HG02885 (cell line): ENCODE data around the gene TRPM4.
"Not testable (repeated sequence)": the region's sequence is repeated elsewhere in the genome, so short reads cannot be mapped to it uniquely, and the experiment has no call there.

Experiments used
- ATAC-seq: cut with Tn5 transposase; IDR thresholded peaks from one replicate; pipeline ENCODE4 v1.9.1; 2021; ENCODE audit warnings: mild to moderate bottlenecking; ENCODE audit not compliant: unreplicated experiment, poor library complexity

The TRPM4 gene

DNA sequence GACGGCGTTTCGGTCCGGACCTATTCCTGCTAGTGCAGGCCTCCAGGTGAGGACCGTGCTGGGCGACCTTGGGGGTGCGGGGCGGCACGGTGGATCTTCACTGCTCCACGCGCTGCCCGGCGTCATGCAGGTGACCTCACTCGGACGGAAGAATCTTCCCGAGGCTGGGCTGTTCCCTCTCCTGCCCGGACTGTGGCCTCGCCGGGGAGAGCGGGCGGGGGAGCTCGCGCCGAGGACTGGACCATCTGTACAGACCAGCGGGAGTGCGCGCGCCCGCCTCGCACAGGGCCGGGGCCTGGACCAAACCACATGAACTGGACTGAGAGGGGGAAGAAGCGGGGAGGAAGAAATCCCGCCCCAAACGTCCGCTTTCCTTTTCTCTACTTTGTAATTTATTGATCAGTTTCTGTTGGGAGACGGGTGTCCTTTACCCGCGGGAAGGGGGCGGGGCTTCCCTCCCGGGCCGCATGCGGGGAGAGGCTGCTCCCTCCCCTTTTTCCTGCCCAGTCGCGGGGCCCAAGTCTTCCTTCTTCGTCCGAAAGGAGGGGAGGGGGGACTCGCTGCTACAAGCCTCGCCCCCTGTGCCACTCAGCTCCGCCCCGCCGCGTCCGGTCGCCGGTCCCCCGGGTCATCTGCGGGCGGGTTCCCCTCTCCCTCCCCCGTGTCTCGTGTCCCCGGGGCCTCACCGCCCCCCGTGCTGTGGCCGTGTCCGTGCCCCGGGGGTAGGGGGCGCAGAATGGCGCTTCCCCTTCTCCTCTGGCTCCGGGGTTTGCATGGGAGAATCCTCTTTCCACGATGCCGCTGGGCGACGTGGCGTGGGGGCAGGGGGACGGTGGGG lies 7.3 kb upstream of the TRPM4 start:
- no peak for ATAC-seq

DNA sequence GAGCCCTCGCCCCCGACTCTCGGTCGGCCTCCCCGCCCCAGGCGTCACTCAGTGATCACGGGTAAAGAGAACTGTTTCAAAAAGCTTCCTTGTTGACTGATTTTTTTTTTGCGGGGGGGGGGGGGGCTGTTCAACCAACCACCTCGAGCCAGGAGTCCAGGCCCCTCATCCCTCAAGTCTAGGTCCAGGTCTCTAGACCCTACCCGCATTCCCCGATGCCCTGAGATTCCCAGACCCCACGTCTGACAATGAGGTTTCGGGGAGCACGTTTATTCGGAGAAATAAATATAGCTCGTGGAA lies 6.7 kb upstream of the TRPM4 start:
- ATAC-seq = no peak

DNA sequence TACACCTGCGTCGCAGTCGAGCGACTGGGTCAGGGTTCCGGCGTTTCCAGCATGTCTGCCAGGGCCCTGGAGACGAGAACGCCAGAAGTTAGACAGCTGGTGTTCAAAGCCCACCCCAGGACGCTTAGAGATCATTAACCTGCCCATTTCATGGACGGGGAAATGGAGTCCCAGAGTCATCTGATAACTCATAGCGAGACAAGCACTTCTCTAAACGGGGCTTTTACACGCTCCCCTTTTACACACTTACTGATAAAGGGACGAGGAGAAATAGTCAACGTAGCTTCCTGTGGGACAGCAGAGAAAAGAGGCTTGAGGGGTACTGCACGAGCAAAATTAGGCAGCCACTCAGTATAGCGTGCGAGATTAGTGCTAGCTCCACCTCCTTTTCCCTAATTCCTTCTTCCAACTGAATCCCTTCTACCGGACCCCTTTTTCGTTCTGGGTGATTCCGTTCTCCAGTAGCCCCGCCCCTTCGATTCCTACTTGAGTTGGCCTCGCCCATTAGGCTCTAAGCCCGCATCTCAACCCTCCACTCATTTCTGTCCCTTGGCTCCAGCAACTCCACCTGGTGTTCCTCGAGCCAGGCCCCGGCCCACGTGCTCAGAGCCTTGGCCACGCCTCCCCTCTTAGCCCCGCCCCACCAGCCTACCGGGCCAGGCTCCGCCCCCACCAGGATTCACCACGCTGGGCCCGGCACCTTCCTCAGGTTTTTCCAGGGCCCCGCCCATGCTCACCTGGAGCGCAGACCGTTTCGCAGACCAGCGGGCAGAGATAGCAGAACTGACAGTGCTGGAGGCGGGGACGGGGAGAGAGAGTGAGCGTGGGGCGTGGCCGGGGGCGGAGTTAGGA lies 6.1 kb upstream of the TRPM4 start:
- no peak for ATAC-seq

DNA sequence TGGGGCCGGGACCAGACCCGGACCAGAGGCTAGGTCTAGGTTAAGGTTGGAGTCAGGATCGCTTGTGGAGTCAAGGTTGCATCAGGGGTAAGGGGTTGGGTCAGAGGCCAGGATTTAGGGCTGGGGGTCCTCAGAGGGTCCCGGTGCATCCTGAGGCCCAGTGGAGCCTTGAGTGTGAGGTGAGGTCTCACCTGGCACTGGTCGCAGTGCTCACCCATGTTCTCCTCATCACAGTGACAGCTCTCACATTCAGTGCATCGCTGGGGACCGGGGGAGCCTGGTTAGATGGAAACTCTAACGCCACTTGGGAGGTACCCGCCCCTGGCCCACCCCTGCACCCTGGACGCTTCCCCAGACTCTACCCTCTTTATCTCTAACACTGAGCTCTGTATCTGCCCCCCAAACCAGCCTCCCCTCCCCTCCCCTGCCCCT lies 5.5 kb upstream of the TRPM4 start:
- no peak for ATAC-seq

DNA sequence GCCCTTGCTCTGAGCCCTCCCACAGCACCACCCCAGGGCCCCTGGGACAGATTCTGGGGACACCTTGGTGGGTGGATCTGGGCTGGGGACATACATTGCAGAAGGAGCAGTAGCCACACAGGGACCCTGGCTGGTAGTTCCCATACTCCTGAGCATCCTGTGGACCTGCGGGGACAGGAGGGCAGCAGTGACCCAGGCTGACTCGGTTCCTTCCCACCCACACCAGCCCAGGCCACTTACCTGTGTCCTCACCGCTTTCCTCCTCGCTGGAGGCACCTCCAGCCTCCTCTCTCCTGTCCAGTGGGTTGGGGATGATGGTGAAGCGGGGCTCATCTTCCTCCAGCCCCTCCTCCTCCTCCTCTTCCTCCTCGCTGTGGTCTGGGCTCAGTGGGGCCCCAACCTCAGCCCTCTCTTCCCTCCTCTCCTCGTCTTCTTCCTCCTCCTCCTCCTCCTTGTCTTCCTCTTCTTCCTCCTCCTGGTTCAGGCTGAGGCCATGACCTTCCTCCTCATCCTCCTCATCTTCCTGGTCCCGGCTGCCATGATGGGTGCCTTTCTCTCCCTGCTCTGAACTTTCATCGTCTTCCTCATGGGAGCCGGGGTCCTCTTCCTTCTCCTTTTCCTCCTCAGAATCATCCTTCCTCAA lies 4.3 kb upstream of the TRPM4 start:
- no peak for ATAC-seq

DNA sequence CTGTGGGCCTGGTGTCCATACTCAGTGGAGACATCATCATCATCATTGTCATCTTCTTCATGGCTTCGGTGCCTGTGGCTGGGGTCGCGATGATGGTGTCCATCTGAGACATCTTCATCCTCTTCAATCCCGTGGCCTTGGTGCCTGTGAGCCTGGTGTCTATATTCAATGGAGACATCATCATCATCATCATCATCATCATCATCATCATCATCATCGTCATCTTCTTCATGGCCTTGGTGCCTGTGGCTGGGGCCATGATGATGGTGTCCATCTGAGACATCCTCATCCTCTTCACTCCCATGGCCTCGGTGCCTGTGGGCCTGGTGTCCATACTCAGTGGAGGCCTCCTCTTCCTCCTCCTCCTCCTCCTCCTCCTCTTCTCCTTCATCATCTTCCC lies 3.3 kb upstream of the TRPM4 start:
- no peak for ATAC-seq

DNA sequence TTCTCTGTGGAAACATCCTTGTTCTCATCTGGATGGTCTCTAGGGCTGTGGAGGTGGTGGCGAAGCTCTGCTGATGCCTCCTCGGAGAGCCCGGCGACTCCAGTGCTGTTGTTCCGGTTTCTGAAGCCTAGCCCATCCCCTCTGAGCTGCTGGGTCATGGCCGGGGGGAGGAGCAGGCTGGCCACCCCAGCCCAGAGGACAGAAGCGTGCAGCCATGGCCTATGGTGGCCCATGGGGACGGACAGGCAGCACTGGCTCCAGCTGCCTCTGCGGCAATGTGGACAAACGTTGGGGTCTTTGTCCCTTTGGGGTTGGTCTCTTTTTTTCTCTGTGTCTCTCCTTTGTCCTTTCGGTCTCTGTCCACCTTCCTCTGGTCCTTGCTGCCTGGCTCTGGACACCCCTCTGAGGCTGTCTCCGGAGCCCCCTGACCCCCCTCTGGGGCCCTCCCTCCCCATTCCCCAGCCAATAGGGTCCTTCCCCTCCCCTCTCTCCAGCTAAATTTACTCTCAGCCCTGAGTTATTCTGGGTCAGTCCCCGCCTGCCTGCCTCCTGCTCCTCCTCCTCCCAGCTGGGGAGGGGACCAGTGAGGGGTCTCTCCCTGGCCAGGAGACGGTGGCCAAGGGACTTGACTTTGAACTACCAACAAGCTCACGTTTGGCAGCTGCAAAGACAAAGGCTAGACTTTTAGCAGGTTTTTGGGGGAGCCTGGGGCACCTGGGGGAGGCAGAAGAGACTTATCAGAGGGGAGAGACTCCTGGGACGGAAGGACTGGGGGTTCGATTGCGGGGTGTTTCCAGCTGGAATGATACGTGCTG lies 2.4 kb upstream of the TRPM4 start, which contains the start of gene HRC:
TSS of gene HRC (minus strand) at position 392 of the 815 bp plus-strand sequence. CDS start at position 233, 159 bp downstream.
- ATAC-seq = no peak

DNA sequence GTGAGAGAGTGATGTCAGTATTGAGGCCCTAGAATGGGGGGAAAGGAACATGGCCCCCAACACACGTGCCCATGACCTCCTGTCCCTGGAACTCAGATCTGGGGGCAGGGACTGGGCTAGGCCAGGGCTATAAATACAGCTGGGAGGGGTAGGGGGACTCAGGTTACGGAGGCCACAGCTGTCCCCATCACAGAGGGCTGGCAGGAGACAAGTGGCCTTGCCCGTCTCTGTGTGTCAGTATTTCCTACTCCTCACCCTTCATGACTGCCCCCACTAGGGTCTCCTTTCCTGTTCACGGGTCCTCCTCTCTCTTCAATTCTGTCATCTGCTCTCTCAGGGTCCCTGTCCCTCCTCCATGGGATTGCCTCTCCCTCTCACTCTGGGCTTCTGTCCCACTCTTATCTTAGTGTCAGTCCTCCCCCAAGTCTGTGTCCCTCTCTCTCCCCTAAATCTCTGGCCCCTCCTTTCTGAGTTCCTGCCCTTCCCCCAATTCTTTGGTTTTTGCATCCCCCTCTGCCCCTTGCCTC lies 1.7 kb upstream of the TRPM4 start:
- ATAC-seq = no peak

DNA sequence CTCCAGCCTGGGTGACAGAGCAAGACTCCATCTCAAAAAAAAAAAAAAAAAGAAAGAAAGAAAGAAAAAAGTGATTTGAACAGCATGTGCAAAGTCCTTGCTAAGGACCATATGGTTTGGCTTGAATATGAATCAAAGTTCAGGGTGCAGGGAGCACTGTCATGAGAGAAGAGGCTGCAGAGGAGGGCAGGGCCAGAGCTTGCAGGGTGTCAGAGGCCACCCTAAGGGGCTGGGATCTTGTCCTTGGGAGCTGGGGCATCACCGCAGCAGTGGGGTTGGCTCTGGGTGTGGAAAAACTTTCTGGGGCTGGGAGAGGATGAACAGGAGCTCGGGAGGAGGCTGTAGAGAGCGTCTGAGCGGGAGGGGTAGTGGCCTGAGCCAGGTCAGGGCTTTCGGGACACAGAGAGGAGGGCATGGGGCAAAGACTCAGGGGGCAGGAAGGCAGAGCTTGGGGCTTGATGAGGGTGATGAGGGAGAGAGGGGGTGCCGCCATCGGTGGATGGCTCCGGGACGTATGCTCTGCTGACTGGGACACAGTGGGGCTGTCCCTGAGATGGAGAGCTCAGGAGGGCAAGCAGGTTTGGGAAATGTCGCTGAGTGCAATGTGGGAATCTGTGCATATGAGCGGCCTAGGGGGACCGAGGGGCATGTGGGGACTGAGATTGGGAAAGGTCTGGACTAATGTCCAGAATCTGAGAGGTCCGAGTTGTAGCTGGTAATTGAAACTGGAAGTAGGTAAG lies 3.0 kb downstream of the TRPM4 start:
- no peak for ATAC-seq

DNA sequence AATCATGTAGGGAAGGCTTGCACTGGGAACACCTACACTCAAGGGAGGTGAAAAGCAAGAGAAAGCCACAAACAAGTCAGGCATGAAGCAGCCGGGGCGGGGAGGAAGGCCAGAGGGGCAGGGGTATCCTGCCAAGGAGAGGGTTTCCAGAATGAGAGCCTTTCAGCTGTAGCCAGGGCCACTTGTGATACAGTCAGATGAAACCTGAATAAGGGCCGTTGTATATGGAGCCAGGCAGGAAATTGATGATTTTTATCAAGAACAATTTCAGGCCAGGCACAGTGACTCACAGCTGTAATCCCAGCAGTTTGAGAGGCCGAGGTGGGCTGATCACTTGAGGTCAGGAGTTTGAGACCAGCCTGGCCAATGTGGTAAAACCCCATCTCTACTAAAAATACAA lies 4.4 kb downstream of the TRPM4 start:
- ATAC-seq = no peak

DNA sequence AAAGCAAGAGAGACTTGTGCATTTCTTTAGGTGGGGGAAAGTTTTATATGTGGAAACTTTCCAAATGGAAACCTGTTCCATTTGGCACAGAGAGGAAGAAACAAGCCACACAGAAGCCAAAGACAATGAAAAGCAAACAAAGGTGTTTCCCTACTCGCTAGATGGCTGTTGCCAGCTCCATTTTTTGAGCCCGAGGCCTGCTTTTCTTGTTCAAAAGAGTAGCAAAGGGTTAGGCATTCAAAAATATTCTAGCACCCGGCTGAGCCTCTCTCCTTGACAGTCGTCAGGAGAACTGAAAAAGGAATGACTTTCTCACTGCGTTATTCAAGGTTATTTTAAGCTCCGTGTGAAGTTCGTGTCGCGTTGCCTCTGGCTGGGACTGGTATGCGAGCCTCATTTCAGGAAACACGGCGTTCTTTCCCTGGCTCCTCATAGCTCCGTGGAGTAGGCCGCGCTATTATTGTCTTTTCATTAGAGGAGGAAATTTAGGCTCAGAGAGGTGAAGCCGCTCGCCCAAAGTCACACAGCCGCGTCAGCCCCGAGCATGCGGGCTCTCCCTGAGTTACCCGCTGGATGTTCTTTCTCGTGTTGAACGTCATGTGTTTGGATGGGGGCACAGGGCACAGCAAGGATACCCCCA lies 7.6 kb downstream of the TRPM4 start:
- ATAC-seq = no peak

DNA sequence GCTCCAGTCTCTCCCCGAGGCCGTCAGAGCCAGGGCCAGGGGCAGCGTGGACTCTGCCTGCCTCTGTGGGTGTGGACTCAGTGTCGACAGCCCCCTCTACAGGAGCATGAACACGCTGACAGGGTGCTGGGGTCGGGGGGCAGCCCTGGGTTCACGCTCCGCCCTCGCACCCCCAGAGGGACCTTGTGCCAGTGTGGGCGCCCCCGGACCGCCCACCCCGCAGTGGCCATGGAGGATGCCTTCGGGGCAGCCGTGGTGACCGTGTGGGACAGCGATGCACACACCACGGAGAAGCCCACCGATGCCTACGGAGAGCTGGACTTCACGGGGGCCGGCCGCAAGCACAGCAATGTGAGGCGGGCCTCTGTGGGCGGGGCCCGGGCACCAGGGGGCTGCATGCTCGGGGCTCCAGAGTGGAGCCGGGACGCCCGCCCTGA lies 8.3 kb downstream of the TRPM4 start:
- ATAC-seq = no peak

DNA sequence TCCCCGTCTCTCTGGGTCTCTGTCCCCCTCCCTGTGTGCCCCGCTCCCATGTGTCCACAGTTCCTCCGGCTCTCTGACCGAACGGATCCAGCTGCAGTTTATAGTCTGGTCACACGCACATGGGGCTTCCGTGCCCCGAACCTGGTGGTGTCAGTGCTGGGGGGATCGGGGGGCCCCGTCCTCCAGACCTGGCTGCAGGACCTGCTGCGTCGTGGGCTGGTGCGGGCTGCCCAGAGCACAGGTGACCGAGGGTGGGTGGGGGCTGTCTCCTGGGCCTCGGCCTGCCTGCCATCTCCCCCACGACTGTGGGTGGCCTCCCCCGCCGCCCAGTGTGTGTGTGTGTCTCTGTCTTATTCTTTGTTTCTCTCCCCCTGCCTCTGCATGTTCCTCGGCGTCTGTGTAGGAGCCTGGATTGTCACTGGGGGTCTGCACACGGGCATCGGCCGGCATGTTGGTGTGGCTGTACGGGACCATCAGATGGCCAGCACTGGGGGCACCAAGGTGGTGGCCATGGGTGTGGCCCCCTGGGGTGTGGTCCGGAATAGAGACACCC lies 10.3 kb downstream of the TRPM4 start:
- no peak for ATAC-seq

DNA sequence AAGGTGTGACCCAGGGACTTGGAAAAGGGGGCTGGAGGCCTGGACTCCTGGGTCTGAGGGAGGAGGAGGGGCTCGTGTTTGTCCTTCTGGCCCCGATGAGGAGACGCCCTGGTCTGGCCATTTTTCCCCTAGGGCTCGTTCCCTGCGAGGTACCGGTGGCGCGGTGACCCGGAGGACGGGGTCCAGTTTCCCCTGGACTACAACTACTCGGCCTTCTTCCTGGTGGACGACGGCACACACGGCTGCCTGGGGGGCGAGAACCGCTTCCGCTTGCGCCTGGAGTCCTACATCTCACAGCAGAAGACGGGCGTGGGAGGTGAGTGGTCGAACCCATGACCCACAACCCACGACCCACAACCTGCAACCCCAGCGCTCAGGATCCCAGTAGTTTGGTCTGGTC lies 10.8 kb downstream of the TRPM4 start:
- no peak for ATAC-seq

DNA sequence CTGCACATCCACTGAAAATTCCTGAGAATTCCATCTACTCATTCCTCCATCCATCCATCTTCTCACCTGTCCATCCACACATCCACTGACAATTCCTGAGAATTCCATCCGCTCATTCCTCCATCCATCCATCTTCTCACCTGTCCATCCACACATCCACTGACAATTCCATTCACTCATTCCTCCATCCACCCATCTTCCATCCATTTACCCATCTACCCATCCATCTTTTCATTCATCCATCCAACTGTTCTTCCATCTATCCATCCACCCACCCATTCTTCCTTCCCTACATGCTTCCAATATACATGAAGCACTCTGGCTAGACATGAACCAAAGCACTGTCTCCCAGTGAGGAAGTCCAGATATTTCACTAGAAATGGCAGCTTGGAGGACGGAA lies 15.6 kb downstream of the TRPM4 start:
- ATAC-seq = no peak

DNA sequence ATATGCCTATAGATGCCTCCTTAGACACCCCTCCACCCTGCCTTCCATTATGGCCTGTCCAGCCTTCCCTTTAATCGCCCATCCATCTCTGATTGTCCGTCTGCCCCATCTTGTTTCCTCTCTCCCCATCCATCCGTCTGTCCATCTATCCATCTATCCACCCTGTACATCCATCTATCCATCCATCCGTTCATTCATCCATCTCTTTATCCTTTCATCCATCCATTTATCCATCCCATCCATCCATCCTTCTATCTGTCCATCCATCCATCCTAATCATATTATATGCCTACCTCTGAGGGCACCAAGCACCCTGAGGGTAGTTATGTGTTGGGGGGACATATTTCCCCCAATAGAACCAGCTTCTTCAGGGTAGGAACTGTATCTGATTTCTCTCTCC lies 23.1 kb downstream of the TRPM4 start:
- ATAC-seq = no peak

DNA sequence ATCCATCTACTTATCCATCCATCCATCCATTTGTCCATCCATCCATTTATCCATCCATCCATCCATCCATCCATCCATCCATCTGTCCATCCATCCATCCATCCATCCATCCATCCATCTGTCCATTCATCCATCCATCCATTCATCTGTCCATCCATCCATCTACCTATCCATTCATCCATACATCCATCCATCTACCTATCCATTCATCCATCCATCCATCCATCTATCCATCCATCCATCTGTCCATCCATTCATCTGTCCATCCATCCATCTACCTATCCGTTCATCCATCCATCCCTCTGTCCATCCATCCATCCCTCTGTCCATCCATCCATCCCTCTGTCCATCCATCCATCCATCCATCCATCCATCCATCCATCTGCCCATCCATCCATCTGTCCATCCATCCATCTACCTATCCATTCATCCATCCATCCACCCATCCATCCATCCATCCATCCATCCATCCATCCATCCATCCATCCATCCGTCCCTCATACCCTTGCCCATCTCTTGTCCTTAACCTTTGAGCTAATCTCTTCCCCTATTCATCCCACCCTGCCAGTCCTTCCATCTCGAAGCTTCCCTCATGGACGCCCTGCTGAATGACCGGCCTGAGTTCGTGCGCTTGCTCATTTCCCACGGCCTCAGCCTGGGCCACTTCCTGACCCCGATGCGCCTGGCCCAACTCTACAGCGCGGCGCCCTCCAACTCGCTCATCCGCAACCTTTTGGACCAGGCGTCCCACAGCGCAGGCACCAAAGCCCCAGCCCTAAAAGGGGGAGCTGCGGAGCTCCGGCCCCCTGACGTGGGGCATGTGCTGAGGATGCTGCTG lies 24.6 kb downstream of the TRPM4 start:
- ATAC-seq = not testable (repeated sequence)
